ENCODE measurements around the gene NOP9.
A peak's percentile ranks its signal among the peaks of the same experiment; 100 is the strongest.

GRCh38 chr14:24299255-24300191 is at the start of gene NOP9, which contains the start of gene DHRS1:
- no peak for TF ChIP-seq EP300 (IDR thresholded peaks at IDR 0.05; ENCODE audit: low read depth)
- TF ChIP-seq POLR2A (IDR thresholded peaks at IDR 0.05) = peak; percentile 86
- no peak for TF ChIP-seq CTCF (IDR thresholded peaks at IDR 0.05)

Measured in transverse colon (tissue), 3 donors.